GM19438 (cell line): ENCODE data around the gene SMAD5.

ENCODE experiments used
- ATAC-seq: cut with Tn5 transposase; IDR thresholded peaks from one replicate; pipeline ENCODE4 v1.9.1; 2021; ENCODE audit warnings: low read depth; ENCODE audit not compliant: unreplicated experiment

SMAD5 gene

DNA sequence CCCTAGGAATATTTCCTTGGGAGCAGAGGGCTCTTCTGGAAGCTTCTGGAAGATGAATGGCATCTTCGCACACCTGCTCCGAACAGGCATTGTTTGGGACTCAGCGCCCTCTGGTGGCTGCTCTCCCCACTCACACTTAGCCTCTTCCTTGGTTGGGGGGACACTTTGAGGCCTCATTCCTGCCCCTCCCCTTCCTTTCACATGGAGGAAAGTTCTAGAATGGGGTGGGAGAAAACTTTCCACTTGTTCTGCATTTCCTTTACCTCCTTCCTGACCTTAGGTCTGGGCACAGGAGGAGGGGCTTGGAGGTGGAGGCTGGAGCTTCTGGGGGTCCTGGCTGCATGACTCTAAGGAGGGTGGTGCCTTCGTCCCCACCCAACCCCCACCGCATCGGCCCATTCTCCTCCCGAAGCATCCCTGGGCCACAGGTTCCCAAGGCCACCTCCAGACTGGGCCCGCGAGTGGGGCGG is 79.6 kb downstream of the SMAD5 start:
- ATAC-seq: peak; percentile 74

DNA sequence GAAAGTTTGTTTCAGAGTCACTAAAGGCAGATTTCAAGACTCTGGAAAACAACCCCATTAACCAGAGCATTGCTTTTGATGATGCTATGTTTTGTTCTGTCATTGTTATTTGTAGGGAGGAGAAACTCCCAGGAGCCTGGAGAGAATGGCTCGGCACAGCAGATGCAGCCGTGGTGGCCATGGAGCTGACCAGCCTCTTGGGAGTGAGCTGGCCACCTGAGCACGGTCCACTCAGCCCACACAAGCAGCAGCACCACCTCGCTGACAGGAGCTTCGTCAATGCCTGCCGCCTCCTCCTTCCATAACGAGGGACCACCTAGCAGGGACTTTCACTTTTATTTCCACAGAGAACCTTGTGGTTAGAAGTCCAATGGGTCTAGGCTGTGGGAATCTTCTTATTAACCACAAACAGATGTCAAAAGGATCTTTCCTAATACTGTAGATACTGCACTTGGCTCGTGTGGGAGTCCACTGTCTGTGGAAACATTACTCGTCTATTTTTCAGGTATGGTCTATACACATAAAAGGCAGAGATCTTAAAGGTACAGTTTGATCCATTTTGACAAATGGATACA is 81.4 kb downstream of the SMAD5 start:
- ATAC-seq: no peak

DNA sequence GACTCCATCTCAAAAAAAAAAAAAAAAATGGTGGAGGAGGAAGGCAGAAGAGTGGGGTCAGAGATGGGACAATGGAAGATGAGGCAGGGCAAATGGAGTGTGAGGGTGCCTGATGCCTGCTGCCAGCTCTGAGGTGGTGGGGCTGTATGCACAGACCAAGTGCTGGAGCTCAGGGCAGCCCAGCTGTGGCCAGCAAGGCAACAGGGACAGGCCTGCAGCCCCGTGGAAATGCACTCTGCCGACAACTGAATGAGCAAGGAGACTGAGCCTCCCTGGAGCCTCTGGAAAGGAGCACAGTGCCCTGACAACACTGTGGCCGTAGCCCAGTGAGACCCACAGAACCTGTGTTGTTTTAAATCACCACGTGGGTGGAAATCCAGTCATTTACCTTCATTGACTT is 83.2 kb downstream of the SMAD5 start:
- ATAC-seq: no peak

DNA sequence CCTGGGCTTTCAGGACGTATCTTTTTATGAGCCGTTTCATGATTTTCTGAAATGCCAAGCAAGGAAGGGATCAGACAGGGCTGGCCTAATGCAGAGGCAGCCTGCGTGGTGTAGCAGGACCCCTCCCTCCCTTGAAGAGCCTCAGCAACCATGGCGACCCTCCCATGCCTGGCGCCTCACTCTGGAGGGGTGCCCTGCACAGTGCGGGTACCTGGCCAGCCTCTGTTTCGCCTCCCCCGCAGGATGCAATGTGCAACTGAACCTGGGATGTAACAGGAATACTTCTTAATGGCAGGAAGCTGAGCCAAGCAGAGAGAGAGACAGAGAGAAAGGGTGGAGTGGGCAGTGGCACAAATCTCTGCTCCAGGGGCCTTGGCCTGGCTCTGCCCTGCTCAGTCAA is 83.6 kb downstream of the SMAD5 start:
- no peak for ATAC-seq

DNA sequence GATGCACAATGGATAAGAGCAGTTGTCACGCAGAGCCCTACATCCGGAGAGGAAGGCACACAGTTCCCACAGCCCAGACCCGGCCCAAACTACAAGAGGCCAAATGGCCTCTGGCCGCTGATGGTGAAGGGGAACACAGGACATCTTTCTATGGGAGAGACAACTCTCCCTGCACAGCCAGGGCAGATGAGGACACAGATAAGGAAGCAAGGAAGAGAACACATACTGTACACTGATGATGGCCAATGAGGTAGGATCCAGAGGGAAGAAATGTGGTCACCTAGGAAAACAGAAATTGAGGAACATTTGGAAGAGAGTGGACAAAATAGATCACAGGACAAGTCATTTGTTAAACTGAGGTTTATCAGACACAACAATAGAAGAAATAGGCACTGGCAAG is 88.7 kb downstream of the SMAD5 start:
- no peak for ATAC-seq

DNA sequence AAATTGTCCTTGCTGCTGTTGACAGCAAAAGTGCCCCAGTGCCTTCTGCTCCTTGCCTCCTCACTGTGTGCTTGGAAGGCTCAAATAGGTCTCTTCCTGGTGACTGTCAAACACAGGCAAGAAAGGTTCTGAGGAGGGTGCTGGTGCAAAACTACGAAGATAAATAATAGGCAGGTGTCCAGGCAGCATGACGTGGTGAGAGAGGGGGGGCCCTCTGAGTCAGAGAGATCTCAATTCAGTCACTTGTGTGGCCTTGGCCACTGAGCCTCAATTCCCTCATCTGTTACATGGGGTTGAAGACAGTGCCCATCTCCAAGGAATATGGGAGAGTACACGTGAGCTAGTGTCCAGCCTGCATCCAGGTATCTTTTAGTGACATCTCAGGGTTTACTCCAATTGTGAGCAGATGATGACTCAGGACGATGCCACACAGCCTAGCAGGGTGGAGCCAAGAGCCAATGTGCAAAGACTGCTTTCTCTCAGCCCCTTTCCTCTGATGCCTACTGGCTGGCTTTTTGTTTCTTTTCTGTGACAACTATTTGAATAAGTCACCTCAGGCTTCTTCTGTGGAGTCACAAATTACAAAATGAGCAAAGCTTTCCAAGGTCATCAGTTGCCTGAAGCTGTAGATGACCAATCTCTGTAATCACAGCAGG is 90.1 kb downstream of the SMAD5 start:
- ATAC-seq: no peak

DNA sequence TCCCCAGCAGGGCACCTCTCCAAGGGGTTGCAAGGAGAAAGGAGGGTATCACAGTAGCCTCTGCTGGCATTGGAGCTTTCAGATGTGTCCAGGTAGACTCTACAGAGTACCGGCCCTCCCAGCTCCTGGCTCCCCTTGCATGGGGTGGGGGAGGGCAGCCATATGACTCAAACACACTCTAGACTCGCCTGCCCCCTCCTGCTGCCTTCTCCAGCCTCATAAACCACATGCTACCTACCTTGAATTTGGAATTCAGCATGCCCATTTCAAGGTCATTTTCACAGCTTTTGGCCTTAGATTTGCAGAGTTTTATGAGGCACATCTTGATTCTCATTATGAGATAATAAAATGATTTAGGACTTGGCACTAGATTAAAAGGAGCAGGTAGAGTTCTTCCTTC is 93.2 kb downstream of the SMAD5 start:
- ATAC-seq: no peak

DNA sequence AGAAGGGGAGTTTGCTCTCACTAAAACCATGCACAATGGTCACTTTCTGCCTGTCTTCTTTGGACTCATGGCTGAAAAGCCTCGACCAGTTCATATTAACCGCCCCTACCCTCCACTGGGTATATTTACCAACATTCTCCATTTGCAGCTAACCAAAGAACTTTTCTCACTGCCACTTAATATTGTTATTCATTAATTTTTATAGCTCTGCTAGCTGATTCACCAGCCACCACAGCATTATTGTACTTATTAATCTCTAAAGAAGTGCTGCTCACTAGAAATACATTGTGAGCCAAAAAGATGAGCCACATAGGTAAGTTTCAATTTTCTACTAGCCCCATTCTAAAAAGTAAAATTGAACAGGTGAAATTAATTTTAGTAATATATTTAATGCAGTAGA is 93.8 kb downstream of the SMAD5 start:
- no peak for ATAC-seq

DNA sequence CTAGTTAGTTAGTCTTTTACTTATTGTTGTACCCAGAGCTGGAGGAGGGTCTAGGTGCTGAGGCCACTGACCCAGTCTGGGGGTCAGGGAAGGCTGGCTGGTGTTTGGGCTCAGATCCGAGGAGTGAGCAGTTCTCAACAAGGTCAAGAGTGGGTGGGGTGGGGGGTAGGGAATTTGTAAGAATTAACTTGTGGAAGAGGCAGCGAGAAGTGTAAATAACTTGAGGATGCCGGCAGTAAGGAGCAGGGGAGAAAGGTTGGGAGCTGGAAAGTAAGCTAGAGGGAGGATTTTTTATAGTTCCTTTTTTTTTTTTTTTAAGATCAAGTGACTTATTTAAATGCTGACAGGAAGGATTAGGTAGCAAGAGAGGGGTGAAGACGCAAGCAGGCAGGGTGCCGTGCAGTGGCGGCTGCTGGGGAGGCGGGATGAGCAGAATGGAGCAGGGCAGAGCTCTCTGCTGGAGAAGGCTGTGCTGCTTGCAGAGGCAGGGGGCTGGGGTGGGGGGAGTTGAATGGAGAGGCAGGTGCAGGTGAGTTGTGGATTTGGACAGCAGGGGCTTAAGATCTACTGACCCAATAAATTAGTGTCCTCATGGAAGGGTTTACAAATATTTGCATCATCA is 95.6 kb downstream of the SMAD5 start:
- no peak for ATAC-seq

DNA sequence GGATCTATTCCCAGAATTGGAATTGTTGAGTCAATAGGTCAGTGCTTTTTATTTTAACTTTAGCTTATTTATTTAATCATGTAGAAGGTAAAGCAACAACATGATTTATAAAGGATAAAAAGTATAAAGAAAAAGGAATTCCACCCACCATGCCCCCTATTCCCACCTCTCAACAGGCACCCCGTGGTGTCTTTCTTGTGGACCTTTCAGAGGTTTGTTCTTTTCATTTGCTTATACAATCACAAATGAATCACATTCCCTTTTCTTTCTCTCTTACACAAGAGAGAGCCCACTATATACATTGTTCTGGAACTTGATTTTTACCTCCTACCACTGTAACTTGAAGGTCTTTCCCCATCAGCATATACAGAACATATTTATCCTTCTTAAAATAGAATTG is 97.5 kb downstream of the SMAD5 start:
- ATAC-seq: no peak

DNA sequence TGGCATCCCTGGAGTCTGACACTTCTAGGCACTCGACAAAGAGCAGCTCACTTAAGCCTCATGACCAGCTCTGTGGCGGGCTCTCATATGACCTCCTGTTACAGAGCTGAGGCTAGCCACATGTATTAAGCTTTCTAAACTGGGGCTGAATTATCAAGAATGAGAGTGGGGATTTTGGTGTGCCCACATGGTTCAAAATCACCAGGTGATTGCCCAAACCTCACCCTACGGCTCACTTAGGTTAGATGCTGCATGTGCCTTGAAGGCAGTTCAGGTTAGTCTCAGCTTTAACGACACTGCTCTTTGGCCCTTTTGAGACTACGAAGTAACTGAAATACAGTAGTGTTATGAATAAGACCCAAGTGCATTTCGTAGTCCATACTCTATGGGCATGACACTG is 99.7 kb downstream of the SMAD5 start:
- no peak for ATAC-seq
